Measurements from ENCODE around the gene EMP3. TPM values are rescaled to one million over a fixed set of nuclear protein-coding genes. Genes with fewer than 3 reads are reported as not detected.
"Not testable (repeated sequence)": the region's sequence is repeated elsewhere in the genome, so short reads cannot be mapped to it uniquely, and the experiment has no call there.

EMP3 gene
- total and polyA plus RNA-seq, 10 donors, result 33.2 to 149 (median 86.8) TPM

GRCh38 chr19:48303866-48304265 is 21.5 kb upstream of the EMP3 start:
- no peaks in the 10 kb centered on the region for H3K4me1 ChIP-seq
- H3K4me3 ChIP-seq, result no peak overlapping the region
- H3K27ac ChIP-seq, result no peak overlapping the region
- intact Hi-C loops (cut with DNase I; ENCODE audit: low total_unique reads), result no loop called here
- H3K36me3 ChIP-seq, result no peaks in the 10 kb centered on the region
- WGBS, 5 donors, result 86 to 94% (median 90%) methylated on average over 13 to 19 of the region's 19 CpGs
- no peaks in the 10 kb centered on the region for H3K27me3 ChIP-seq (replicated peaks in 1 of 7)
- H3K9me3 ChIP-seq, result no peaks in the 10 kb centered on the region
- TF ChIP-seq POLR2AphosphoS5 (IDR thresholded peaks at IDR 0.05) (no peak), POLR2A (IDR thresholded peaks at IDR 0.05) (no peak)
- DNase-seq, result no peak

- peaks cover 0 to 4% (median 0%) of the 10 kb centered on the region in 6 donors for H3K4me1 ChIP-seq
- no peaks in the 10 kb centered on the region for H3K9me3 ChIP-seq
- no peaks in the 10 kb centered on the region for H3K27me3 ChIP-seq (replicated peaks in 1 of 7)
- no peaks in the 10 kb centered on the region for H3K36me3 ChIP-seq
- no peak for DNase-seq
- 62 to 74% (median 69%) methylated on average over 15 to 22 of the region's 22 CpGs for WGBS, 5 donors
- H3K27ac ChIP-seq, result no peak overlapping the region
- TF ChIP-seq POLR2A (IDR thresholded peaks at IDR 0.05) (no peak), POLR2AphosphoS5 (IDR thresholded peaks at IDR 0.05) (no peak), CTCF (IDR thresholded peaks at IDR 0.05 in 8 of 11, conservative IDR thresholded peaks at IDR 0.05 in 3 of 11) (no peak)
- intact Hi-C loops (cut with DNase I; ENCODE audit: low total_unique reads), result no loop called here
- no peak overlapping the region for H3K4me3 ChIP-seq
Measured at GRCh38 chr19:48308631-48309586, 16.4 kb upstream of the EMP3 start.

DNA sequence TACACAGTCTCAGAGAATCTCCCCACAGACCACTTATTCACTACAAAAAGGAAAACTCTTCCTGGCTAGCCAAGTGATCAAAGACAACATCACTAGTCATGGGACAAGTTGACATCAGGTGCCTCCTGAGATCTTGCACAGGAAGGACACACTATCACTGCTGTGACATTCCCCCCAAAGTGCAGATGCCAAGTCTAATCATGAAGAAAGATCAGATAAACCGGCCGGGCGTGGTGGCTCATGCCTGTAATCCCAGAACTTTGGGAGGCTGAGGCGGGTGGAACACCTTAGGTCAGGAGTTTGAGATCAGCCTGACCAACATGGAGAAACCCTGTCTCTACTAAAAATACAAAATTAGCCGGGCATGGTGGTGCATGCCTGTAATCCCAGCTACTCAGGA is 15.6 kb upstream of the EMP3 start:
- H3K9me3 ChIP-seq; H3K36me3 ChIP-seq; DNase-seq; H3K27me3 ChIP-seq (replicated peaks in 1 of 7); intact Hi-C loops (cut with DNase I; ENCODE audit: low total_unique reads); H3K4me3 ChIP-seq; H3K4me1 ChIP-seq: not testable (repeated sequence)
- H3K27ac ChIP-seq, result peak overlapping the region in 2 of 8 donors; percentile 37 to 44
- 74 to 94% (median 81%) methylated on average over 5 of the region's 5 CpGs for WGBS, 5 donors

- TF ChIP-seq POLR2AphosphoS5 (IDR thresholded peaks at IDR 0.05), result no peak
- no peak for TF ChIP-seq CTCF (IDR thresholded peaks at IDR 0.05 in 8 of 11, conservative IDR thresholded peaks at IDR 0.05 in 3 of 11)
- TF ChIP-seq POLR2A (IDR thresholded peaks at IDR 0.05), result no peak
- H3K4me3 ChIP-seq, result no peak overlapping the region
- no peaks in the 10 kb centered on the region for H3K9me3 ChIP-seq
- H3K27ac ChIP-seq, result peak overlapping the region in 3 of 8 donors; percentile 33 to 70 (median 37)
- 61 to 73% (median 68%) methylated on average over 7 of the region's 7 CpGs for WGBS, 5 donors
- DNase-seq, result no peak
- H3K4me1 ChIP-seq, result peaks cover 0 to 4% (median 0%) of the 10 kb centered on the region in 6 donors
- H3K27me3 ChIP-seq (replicated peaks in 1 of 7), result no peaks in the 10 kb centered on the region
- intact Hi-C loops (cut with DNase I; ENCODE audit: low total_unique reads), result no loop called here
- H3K36me3 ChIP-seq, result no peaks in the 10 kb centered on the region
Measured at GRCh38 chr19:48310227-48310626, 15.1 kb upstream of the EMP3 start.

- H3K4me1 ChIP-seq, result peaks cover 0 to 4% (median 0%) of the 10 kb centered on the region in 6 donors
- no peaks in the 10 kb centered on the region for H3K27me3 ChIP-seq (replicated peaks in 1 of 7)
- no peak overlapping the region for H3K4me3 ChIP-seq
- WGBS, 5 donors, result 86 to 94% (median 92%) methylated on average over 11 of the region's 11 CpGs
- H3K36me3 ChIP-seq, result no peaks in the 10 kb centered on the region
- DNase-seq, result no peak
- TF ChIP-seq POLR2AphosphoS5 (IDR thresholded peaks at IDR 0.05) (no peak), POLR2A (IDR thresholded peaks at IDR 0.05) (no peak), CTCF (IDR thresholded peaks at IDR 0.05 in 8 of 11, conservative IDR thresholded peaks at IDR 0.05 in 3 of 11) (no peak)
- intact Hi-C loops (cut with DNase I; ENCODE audit: low total_unique reads), result no loop called here
- no peaks in the 10 kb centered on the region for H3K9me3 ChIP-seq
- H3K27ac ChIP-seq, result no peak overlapping the region
Measured at GRCh38 chr19:48311384-48311783, 14.0 kb upstream of the EMP3 start.

All from spleen (tissue), 11 donors.